H1 (cell line): ENCODE results near the gene TPT1. TPM values are rescaled to one million over a fixed set of nuclear protein-coding genes. Genes with fewer than 3 reads are reported as not detected.

Experiments used
- ATF3 ChIP-seq: IDR thresholded peaks from 2 replicates; pipeline ENCODE4 v1.6.1; 2011; ENCODE audit warnings: low read depth, mild to moderate bottlenecking, low read length; ENCODE audit not compliant: insufficient read depth
- JUND ChIP-seq: IDR thresholded peaks from 2 replicates; pipeline ENCODE4 v1.6.1; 2011; ENCODE audit warnings: mild to moderate bottlenecking, improper control_type of control experiment, low read length
- POU5F1 ChIP-seq: IDR thresholded peaks from 2 replicates; pipeline ENCODE4 v1.6.1; 2011; ENCODE audit warnings: low read depth, mild to moderate bottlenecking, low read length, moderate library complexity
- SIX5 ChIP-seq: IDR thresholded peaks from 2 replicates; pipeline ENCODE4 v1.6.1; 2011; ENCODE audit warnings: mild to moderate bottlenecking, low read depth, low read length
- TBP ChIP-seq: IDR thresholded peaks from 2 replicates; pipeline ENCODE4 v1.6.1; 2011; ENCODE audit warnings: low read depth, low read length, improper control_type of control experiment
- ZNF274 ChIP-seq: IDR thresholded peaks from 2 replicates; pipeline ENCODE4 v1.7.0; 2012; ENCODE audit warnings: low read length, borderline replicate concordance; ENCODE audit errors: extremely low read depth
- polyA plus RNA-seq, 7 experiments: library from polyadenylated mRNA; depleted of rRNA in 3 of 7; stranded (reverse) in 5 of 7; unstranded in 2 of 7; fragments of >200 nt in 5 of 7; fragments of 200-250 nt in 2 of 7; gene quantifications; 1 replicate in 5 of 7; 2 replicates in 1 of 7; 4 replicates in 1 of 7; pipeline versions ENCODE4 v1.2.1 to v1.2.3, GENCODE V29; 2011 to 2013; ENCODE audit warnings: missing spikeins in 2 of 7, mixed read lengths in 2 of 7
- total RNA-seq: library from RNA; stranded (reverse); fragmentation: NEBNext Ultra II Directional; extraction: Animal tissue kit (Norgen Biotek cat#: 25700); gene quantifications from 2 replicates; pipeline ENCODE4 v1.2.1, GENCODE V29; 2021

The TPT1 gene
- total and polyA plus RNA-seq, 2 of the 8 experiments (the other 6 are each of a cell fraction or from before 2014, with no cell fraction given), result 2,245 to 2,279 TPM

GRCh38 chr13:45295536-45295935 is 45.4 kb downstream of the TPT1 start (continued):
- TF ChIP-seq SIX5, result no peak
- TF ChIP-seq ZNF274, result no peak
- TF ChIP-seq JUND, result no peak
- TF ChIP-seq POU5F1, result no peak
- TF ChIP-seq TBP, result no peak
- TF ChIP-seq ATF3, result no peak
- TF ChIP-seq, all 59 proteins: peak for 0
